HL-60/S4 (cell line): ENCODE measurements around the gene RTL9.
"Not testable (repeated sequence)": the region's sequence is repeated elsewhere in the genome, so short reads cannot be mapped to it uniquely, and the experiment has no call there.

Experiments
- in situ Hi-C: fragments of 300-500 bp; cut with MboI; formaldehyde crosslinking; loops from 2 replicates; pipeline ENCODE4 v1.14.3; 2022; ENCODE audit warnings: low sequenced_read_pairs

RTL9 gene

DNA sequence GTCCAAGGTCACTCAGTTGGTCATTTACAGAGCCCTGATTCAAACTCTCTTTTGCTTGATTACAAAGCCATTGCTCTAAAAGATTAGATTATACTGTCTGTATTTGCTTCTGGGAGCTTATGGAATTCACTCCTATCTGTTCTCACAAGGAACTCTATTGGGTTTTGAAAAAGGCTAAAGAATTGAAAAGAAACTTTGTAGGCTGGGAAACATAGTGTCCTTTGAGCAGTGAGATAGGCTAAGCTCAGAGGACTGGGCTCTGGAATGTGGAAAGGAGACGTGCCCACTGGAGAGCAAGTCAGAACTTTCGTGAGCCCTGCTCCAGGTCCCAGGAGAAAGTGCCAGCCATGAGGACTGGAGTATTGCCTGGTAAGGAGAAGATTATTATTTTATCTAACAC is at the start of gene RTL9:
RTL9 (plus strand) TSS at position 301 of the 400 bp plus-strand sequence. CDS start 91,770 bp downstream, outside the sequence.
- in situ Hi-C loops: no loop called here

DNA sequence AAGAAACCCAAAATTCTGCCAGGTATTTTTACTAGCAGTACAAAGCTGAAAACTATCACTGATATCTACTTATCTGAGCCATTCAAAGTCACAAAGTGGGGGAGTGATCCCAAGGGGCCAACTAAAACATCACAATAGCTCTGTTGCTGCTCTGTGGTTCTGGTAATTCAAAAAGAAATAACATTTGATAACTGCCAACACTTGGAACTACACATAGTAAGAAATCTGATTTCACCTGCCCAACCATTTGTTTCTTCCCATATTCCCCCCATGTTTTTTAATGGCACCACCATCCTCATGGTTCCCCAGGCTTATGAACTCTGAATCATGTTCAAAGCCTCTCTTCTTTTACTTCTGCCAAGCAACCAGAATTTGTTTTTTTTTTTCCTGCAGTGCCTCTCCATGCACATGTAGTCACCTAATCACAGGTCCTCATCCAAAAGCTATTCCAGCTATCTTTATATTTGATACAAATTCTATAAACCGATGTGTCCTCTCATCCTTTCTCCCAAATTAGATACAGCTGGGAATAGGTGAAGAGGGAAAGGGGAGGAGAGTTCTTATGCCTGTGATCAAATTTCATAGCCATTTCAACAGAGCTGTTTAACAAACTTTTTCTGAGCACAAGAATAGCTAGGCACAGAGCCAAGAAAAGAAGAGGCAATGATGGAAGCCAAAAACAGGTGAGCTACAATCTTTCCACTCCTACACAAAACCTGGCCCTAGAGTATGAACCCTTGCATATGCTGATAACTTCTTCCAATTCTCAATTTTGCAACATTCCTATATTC is 48.5 kb upstream of the RTL9 start:
- in situ Hi-C loops: no loop called here

DNA sequence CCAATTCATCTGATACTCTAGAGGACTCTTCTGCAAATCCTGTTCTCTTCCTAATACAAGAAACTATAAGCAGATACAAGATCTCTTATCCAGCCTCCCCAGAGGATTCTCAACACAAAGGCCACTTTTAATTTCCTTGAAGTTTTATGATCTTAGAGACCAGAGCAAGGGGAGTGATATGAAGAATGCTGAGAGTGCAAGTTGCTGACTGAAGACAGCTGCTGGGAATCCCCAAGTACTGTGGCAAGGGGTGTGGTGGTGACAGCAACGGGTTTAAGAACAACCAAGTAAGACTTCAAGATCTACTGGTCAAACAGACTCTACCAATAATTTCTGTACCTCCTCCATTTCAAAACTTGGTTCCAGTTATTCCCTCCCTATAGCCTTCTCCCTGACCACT is 47.8 kb upstream of the RTL9 start:
- in situ Hi-C loops: no loop called here

DNA sequence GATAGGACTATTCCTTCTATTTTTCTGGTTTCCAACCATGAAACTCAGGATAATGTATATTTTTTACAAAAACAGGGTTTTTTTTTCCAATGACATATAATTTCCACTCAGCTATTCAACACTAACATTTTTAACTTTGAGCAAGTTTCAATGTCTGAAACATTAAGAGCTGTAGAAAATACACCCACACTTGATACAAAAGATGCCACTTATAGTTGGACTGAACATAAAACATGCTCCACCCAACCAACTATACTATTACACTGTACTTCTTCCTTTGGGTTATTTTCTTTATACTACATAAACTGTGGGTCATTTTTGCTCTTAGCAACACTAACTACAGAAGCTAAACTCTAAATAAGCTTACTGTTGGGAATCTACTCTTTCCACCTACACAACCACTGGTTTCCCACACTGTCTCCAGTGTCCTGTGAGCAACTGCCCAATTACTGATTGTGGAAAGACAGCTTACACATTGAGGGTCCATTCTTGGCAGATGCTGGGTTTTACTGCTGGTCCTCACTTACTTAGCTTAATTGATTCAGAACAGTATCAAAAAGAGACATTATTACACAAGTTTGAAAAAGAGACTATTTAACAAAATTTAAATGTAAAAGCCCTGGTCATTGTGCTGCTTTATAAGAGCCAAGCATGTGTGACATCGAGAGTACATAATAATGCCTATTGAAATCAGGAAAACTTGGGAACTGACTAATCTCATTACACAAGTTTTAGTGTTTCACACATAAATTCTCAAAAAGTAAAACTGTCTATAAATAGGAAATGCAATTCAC is 47.0 kb upstream of the RTL9 start:
- in situ Hi-C loops: no loop called here

DNA sequence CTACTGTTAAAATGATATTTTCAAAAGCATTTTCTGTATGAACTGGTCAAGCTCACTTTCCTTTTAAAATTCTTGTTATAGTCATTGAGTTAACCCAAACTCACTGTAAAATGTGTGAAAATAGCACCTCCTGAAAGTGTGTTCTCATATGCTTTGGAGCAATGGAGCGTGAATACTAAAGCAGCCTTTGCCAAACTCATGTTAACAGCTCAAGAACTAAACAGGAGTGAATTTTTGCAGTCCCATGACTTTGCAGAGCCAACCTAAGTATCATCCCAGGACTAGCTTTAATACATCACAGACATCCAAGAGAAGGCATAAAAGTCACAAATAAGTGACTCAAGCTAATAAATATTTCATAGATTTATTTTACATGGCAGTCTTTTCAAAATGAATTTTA is 43.1 kb upstream of the RTL9 start:
- in situ Hi-C loops: no loop called here

DNA sequence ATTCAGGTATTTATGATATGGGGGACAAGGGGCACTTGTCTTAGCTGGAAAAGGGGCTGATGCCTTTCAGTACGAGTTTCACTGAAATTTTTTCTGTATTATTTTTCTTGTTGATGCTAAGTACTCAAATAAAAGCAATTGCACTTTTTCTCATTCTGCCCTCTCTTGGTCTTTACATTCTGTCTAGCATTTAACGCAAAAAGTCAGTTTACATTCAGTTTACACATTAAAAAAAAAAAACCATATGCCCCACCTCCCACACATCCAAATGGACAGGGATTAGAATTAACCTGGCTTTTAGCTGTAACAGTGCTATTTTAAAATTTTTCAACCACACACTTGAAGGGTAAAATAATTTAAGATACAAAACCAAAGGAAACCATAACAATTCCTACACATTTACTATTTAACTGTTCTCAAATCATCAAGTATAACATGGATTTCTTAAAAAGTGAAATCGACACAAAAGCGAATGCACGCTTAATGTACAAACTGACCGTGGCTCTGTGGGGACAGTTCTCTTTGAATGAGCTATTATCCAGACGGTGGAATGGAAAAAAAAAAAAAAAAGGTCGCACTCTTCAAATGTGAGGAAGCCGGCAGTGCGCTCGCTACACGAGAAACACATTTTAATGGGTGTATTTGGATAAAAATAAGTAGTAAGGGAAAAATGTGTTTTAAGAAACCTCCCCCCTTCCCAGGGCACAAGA is 42.1 kb upstream of the RTL9 start:
- in situ Hi-C loops: no loop called here

DNA sequence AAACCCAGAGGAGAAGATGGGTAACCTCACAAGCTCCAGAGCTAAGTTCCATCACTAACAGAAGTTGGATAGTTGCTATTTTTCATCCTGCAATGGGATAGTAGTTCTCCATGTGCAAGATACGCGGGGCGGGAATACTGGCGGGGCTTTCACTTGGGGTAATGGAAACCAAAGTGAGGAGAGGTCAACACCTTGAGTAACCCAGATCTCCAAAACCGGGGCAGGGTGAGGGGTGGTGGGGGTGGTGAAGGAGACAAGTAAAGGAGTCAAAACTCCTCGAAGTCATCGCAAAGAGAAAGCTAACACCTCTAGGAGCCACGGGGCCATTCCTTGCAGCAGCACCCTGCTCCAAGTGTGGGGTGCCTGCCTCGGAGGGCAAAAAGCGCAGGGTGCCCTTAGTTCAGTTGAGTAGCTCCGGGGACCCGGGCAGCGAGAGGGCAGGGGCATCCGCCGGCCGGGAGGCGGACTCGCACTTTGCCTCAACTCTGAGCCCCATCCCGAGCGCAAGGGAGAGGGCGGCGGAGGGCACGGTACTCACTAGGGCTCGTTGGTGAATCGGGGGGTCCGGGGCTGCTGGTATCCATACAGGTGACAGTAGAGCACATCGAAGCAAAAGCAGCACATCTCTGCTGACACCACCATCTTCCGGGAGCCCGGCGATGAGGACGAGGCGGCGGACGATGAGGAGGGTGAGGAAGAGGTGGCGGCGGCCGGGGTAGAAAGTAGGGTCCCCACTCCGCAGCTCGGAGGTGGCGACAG is 41.4 kb upstream of the RTL9 start:
- in situ Hi-C loops: no loop called here

DNA sequence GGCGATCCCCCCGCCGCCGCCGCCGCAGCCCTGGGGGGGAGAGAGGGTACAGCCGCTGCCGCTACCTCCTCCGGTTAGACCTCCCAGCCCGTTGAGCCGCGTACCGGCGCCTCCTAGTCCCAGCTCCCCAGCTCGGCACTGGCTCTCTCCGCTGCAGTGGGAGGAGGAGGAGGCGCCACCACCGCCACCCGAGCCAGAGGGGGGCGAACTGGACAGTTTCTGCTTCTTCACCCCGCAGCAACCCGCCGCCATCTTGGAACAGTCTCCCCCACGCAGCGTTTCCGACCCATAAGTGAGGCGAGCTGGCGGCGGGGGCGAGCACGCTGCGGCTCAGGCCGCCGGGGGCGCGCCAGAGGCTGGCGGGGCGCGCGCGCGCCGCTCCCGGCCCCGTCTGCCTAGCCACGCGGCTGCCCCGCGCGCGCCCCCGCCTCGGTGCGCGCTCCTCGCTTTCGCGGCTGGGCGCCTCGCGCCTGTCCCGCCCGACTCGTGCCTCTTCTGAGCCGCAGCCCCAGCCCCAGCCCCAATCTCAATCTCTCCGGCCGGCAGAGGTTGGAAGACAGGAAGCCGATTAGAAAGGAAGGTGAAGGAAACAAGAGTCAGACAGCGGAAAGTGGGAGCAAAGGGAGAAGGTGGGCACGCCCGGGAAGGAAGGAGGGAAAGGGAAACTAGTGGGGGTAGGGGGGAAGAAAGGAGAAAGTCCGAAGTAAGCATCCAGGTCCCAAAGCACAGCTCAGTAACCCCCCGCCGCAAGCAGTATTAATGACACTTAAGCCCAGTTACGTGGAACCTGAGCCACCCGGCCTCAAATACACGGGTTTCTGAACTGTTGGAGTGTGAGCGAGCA is 40.6 kb upstream of the RTL9 start, which contains the start of gene AMMECR1:
AMMECR1 (minus strand) TSS at position 266 of the 844 bp plus-strand sequence; CDS start at position 252, 14 bp downstream.
- in situ Hi-C loops: no loop called here

DNA sequence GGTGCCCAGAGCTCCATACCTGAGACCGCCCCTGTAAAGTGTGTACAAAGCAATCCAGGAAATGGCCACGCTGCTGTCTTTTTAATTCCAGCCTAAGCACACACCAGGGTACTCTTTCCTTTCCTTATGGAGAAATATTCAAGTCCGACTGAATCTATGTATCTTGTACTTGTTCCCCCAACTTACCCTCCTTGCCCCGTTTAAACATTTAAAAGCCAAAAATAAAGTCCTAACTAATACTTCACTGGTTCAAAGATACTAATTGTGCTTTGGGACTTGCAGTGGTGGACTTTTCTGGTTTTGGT is 40.0 kb upstream of the RTL9 start:
- in situ Hi-C loops: no loop called here

DNA sequence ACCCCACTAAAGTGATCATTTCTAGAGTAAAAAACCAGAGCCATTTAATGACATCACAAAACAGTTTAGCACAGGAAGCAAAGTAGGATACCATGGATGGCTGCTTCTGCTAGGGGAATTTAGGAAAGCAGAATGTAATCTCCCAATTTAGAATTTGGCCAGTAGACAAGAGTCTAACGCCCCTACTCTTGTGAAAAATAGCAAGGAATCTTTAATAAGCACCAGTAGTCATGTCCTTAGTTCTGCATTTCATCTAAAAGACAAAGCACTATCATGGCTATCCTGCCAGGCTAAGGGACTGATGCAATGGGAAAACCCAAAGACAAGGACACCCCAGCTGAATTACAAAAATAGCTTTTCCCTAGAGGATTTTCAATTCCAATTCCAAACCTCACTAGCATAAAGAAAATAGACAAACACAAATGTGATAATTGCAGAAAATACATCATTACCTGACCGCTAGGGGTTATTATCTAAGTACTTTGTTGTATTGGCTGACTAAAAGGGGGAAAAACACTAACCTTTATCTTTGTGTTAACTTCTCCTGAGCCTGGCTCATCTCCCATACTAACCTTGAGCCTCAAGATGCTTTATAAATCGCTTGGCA is 38.2 kb upstream of the RTL9 start:
- in situ Hi-C loops: no loop called here

DNA sequence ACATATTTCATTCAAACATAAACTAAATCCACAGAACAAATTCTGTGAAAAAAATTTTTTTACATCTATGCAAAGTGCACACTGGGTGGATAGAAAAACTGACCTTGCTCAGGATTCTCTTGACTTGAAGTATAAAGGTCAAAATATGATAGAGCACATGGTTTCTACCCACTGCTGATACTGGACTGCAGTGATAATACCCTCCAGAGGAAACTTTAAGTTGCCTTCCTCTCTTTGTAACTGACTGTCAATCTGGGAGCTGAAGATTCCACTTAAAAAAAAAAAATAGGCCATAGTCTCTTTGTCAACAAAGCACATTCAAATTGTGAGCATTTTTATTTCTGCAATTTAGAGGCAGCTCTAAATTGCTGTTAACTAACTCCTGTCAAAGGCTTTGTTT is 37.6 kb upstream of the RTL9 start:
- in situ Hi-C loops: no loop called here

DNA sequence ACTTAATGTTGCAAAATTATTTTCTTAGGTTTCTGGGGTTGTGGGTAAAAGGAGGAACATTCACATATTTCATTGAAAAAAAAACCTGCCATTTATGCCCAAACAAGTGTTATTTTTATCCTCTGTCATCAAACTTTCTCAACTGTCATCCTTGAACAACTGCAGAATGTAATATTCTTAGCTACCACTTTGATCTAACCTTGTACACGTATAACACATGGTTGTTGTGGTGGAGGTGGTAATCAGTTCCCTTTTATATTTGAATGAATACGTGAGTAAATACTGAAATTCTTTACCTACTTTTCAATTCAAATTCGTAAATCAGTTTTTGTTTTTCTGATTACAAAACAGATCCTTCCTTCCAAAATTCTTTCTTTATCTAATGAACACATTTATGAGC is 37.0 kb upstream of the RTL9 start:
- in situ Hi-C loops: no loop called here

DNA sequence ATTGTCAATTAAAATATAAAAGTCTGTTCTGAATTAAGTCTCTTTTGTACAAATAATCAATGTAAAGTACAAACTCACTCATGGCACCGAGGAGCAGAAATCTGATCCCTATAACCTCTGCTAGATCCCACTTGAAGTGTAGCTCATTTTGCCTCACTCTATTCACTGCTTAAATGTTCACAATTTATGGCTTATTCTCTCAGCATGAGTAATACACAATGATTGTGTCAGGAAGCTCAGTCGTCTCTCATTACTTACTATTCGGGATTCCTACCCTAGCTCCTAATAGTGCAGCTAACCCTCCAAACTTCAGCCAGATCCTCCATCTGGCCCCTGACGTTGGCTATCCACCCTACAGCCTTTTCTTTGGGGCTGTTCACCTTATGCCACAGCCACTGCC is 36.0 kb upstream of the RTL9 start:
- in situ Hi-C loops: no loop called here

DNA sequence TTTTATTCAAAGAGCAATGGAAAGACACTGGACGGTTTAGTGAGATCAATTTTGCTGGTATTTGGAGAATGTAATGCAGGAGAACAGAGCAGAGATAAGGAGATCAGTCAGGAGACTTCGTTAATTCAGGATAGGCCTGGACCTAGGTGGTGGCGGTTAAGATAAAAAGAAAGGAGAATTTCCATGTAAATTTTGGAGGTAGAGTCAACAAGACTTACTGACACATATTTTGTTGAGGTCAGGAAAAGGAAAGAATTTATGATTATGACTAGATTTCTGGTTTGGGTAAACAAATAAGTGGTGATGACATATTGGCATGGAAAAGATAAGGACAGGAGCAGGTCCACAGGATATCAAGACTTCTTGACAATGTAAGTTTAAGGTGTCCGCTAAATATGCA is 31.9 kb upstream of the RTL9 start:
- in situ Hi-C loops: no loop called here

DNA sequence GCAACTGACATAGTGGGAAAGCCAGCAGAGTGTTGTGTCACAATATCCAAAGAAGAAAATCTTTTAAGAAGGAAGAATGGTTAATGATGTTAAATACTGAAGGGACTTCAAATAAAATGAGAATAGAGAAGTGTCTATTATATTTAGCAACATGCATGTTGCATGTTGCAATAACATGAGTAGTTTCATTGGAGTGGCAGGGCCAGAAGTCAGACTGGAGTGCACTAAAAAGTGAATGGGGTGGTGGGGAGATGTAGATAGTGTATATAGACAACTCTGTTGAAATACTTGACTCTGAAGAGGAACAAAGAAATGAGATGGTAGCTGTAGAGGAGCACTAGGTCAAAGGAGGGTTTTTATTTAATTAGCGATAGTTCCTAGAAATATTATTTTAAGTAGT is 31.3 kb upstream of the RTL9 start:
- in situ Hi-C loops: no loop called here

DNA sequence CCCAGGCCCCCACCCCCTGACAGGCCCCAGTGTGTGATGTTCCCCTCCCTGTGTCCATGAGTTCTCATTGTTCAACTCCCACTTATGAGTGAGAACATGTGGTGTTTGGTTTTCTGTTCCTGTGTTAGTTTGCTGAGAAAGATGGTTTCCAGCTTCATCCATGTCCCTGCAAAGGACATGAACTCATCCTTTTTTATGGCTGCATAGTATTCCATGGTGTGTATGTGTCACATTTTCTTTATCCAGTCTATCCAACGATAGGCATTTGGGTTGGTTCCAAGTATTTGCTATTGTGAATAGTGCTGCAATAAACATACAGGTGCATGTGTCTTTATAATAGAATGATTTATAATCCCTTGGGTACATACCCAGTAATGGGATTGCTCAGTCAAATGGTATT is 30.0 kb upstream of the RTL9 start:
- in situ Hi-C loops: not testable (repeated sequence)

DNA sequence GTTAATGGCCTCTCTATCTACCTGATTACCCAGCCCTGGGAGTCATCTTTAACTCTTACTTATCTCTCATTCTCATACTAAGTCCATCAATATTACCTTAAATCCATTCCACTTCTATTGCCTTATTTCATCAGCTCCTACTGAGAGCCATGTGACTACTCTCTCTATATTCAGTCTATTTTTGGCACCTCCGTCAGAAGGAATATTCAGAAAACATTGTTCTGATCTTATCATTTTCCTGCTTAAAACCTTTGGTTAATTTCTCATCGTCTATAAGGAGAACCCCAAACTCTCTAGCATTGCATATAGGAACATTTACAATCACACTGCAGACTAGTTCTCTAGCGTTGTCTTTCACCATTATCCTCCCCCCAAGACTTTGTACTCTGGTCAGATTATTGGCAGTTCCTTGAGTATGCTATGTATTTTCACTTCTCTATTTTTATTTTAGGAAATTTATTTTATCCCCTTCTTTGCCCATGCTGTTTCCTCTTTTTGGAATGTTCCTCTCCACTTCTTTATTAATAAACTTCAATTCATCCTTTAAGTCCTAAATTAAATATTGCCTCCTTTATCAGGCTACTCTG is 27.1 kb upstream of the RTL9 start:
- in situ Hi-C loops: no loop called here

DNA sequence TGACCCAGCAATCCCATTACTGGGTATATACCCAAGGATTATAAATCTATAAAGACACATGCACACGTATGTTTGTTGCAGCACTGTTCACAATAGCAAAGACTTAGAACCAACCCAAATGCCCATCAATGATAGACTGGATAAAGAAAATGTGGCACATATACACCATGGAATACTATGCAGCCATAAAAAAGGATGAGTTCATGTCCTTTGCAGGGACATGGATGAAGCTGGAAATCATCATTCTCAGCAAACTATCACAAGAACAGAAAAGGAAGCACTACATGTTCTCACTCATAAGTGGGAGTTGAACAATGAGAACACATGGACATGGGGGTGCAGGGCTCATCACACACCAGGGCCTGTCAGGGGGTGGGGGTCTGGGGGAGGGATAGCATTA is 25.2 kb upstream of the RTL9 start:
- in situ Hi-C loops: not testable (repeated sequence)

DNA sequence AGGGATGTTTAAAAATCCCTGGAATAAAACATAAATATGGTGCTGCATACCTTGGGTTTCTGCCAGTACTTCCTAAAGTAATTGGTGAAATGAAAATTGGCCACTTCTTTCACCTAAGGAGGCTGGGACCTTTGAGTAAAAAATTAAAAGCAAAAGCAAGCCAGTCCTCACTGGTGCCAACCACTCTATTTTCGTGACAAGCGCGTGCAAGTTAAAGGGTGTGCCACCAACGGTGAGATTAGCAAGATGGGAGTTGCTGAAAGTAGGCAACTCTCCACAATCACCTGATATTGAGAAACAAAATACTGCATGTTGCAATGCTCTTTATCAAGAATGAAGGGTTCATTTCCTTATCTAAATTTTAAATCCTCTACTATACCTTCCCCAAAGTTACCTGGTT is 19.7 kb upstream of the RTL9 start:
- in situ Hi-C loops: no loop called here
